GM18519 (cell line): ENCODE data around the gene SLC8A2.

ENCODE experiments used
- ATAC-seq: cut with Tn5 transposase; IDR thresholded peaks from one replicate; pipeline ENCODE4 v1.9.1; 2021; ENCODE audit warnings: mild to moderate bottlenecking, moderate library complexity; ENCODE audit not compliant: unreplicated experiment, low FRiP score

The SLC8A2 gene

DNA sequence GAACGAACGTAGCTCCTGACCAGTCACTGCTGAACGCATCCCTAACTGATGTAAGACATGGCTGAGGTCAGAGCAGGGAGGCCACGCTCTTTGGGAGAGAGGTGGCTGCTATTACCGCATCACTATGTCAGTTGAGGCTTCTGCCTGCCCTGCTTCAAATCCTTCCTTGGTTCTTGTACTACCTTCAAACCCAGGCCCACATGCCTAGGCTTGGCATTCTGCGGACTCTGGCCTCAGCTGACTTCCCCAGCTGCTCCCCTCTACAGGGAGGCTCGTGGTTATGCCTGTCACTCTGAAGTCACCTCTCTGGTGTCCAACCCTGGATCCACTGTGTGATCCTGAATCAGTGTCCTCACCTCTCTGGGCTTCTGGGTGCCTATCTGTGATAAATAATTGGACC, 37.6 kb downstream of the SLC8A2 start:
- no peak for ATAC-seq

GRCh38 chr19:47433121-47433520, 38.6 kb downstream of the SLC8A2 start:
- no peak for ATAC-seq

DNA sequence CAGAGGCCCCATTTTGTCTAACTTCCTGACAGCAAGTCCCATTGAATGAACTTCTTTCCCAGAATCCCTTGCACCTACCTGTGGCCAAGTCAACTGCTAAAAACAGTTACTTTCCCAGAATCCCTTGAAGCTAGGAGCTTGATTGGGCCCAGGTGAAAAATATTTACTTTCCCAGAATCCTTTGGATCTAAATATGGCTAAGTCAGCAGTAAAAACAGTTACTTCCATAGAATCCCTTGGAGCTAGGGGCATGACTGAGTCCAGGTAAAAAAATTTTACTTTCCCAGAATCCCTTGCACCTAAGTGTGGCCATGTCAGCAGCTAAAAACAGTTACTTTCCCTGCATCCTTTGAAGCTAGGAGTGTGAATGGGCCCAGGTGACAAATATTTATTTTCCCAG, 39.2 kb downstream of the SLC8A2 start:
- ATAC-seq: no peak

DNA sequence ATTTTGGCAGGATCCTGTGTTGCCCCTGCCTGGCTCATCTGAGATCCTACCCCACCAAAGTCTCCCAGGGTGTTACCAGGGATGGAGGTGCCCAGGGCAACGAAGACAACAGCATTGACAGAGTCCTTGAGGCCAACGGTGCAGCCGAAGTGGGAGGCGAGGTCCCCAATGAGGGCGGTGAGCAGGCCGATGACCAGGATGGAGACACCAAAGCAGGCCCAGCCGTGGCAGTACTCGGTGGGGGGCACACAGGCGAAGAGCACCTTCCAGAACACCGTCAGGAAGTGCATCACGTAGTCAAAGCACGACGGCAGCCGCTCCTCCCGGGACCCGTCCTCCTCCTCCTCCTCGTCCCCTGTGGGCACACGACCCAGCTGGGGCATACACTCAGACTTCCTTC, 39.6 kb downstream of the SLC8A2 start:
- no peak for ATAC-seq

DNA sequence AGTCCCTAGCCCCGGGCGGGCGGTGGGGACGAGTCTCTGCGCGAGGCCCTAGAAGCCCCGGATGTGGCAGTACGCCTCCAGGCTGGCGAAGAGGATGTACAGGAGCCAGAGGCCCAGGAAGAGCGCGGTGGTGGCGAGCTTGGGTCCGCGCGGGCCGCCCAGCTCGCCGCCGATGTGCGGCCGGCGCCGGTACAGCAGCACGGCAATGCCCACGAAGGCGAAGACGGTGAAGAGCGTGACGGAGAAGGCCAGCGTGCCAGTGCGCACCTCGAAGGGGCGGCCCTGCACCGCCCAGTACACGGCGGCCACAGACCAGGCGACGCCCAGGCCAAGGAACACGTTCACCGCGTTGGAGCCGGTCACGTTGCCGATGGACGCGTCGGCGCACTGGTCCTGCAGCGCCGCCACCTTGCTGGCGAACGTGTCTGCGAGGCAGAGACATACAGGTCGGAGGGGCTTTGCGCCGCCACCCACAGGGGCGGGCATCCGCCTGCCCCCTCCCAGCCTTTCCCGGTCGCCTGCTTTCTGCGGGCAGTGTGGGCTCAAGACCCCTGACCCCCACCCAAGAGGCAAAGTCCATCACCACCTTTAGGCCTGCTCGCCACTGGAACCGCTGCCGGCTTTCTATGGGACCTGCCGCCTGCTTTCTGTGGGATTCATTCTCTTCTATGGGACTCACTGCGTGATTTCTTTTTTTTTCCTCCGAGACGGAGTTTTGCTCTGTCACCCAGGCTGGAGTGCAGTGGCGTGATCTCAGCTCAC, 41.5 kb downstream of the SLC8A2 start:
- ATAC-seq: no peak

DNA sequence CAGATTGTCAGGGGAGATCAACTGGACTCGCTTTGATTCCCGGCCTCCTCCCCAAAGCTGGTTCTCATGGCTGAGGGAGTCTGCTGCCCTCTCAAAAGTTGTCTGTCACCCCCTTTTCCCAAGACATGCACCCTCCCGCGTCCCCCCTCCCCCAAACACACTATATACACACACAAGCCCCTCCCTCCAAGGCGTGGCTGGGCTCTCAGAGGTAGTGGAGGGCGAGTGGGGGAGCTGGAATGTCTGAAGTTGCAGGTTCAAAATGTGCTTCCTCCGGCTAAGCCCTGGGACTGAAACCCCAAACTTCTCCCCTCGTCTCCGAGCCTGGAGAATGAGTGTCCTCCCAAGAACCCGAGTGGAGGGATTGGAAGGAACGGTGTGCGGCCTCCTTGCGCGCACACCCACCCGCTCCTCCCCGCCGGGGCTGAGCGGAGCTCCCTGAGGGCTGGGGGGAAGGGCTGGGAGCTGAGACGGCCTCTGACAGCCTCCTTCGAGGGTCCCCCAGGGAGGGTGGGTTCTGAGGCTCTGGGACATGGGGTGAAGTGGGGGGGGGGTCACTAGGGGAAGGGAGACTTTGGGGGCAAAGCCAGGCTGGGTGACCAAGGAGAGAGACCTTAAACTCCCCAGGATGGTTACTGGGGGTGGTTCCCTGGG, 42.4 kb downstream of the SLC8A2 start:
- ATAC-seq: no peak

GRCh38 chr19:47428177-47428894, 43.4 kb downstream of the SLC8A2 start:
- no peak for ATAC-seq

DNA sequence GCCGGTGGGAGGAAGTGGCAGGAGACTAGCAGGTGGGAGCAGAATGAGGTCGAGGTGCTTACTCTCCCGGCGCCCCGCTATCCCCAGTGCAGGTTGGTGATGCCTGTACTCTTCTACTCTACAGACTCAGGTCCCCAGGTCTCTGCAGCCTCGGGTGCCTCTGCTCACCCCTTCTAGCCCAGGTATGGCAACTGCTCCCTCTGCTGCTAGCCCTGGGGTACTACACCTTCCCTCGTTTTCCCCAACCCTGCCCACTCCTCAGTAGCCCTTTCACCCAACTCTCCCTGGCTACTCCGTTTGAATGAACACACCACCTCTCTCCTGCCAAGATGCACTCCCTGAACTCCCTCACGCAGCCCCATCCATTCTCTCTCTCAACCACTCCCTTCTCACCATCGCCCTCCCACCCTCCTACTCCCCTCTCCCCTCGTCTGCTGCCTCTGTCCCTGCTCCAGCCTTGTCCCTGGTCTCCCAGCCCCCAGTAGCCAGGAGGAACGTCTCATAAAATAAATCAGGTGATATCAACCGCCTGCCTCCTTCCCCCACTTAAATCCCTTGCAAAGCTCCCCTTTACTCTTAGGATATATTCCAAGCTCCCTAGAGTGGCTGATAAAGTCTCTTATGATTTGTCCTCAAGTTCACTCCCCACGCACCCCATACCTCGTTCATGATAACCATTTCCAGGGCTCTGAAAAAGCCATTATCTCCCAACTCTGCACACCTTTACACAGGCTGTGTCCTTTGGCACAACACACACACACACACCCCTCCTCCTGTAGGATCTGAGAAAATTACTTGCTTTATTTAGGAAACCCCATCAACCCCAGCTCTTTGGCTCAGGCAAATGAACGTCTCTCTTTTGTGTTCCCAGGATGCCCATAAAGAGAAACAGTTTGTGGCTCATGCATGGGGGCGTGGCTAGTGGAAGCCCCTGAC, 44.2 kb downstream of the SLC8A2 start:
- ATAC-seq: no peak

GRCh38 chr19:47423203-47423882, 48.4 kb downstream of the SLC8A2 start:
- ATAC-seq: no peak

GRCh38 chr19:47422417-47423163, 49.1 kb downstream of the SLC8A2 start:
- no peak for ATAC-seq

GRCh38 chr19:47421844-47422395, 49.8 kb downstream of the SLC8A2 start:
- no peak for ATAC-seq

DNA sequence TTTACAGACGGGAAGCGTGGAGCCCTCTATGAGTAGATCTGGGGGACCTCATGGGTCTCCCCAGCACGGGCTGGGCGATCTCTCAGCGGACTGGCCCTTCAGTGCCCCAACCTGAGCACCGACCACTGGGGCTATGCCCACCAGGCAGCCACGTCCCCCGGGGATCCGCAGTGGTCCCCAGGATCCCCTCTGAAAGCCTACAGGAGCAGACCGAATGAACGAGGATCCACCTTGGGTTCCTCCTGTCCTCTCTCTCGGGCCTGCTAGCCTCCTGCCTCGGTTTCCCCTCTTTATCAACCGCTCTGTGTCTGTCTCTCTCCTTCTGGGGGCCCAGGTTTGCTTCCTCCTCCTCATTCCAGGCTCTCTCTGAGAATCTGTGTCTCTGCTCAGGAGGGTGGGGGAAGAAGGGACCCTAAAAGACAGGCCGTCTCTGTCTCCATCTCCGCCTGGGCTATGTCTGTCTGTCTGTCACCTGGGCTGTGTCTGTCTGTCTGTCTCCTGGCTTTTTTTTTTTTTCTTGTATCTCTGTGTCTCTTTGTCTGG, 50.4 kb downstream of the SLC8A2 start:
- no peak for ATAC-seq

GRCh38 chr19:47419789-47420188, 51.9 kb downstream of the SLC8A2 start:
- ATAC-seq: no peak

GRCh38 chr19:47419030-47419783, 52.5 kb downstream of the SLC8A2 start, which contains the start of gene MEIS3:
TSS of gene MEIS3 (minus strand) at chr19:47419527. CDS start at chr19:47419081, 446 bp downstream.
- no peak for ATAC-seq

DNA sequence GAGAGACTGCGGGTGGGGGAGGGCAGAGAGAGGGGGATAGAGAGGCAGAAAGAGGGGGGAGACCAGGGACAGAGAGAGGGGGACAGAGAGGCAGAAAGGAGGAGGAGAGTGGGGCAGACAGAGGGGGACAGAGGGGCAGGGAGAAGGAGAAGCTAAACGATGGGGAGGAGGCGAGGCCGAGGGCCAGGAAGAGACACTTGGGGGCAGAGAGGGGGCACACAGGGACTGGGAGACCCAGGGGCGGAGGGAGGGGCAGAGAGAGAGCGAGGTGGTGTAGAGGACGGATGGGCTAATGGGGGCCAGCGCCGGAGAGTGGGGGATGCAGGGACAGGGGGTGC, 53.0 kb downstream of the SLC8A2 start:
- ATAC-seq: no peak

GRCh38 chr19:47417746-47418691, 53.7 kb downstream of the SLC8A2 start:
- no peak for ATAC-seq
